Measurements from ENCODE around the gene PDE6A. TPM values are rescaled to one million over a fixed set of nuclear protein-coding genes. Genes with fewer than 3 reads are reported as not detected.

Gene PDE6A
- polyA plus RNA-seq, 3 donors, result 0.01 TPM; not detected in 2

- 96% methylated on average over 3 of the region's 7 CpGs for WGBS (ENCODE audit: insufficient coverage)
- no peak for TF ChIP-seq CTCF (IDR thresholded peaks at IDR 0.05)
- no peak overlapping the region for H3K4me3 Mint-ChIP-seq
These were observed 29.0 kb downstream of the PDE6A start for GRCh38 chr5:149915392-149916260.

DNA sequence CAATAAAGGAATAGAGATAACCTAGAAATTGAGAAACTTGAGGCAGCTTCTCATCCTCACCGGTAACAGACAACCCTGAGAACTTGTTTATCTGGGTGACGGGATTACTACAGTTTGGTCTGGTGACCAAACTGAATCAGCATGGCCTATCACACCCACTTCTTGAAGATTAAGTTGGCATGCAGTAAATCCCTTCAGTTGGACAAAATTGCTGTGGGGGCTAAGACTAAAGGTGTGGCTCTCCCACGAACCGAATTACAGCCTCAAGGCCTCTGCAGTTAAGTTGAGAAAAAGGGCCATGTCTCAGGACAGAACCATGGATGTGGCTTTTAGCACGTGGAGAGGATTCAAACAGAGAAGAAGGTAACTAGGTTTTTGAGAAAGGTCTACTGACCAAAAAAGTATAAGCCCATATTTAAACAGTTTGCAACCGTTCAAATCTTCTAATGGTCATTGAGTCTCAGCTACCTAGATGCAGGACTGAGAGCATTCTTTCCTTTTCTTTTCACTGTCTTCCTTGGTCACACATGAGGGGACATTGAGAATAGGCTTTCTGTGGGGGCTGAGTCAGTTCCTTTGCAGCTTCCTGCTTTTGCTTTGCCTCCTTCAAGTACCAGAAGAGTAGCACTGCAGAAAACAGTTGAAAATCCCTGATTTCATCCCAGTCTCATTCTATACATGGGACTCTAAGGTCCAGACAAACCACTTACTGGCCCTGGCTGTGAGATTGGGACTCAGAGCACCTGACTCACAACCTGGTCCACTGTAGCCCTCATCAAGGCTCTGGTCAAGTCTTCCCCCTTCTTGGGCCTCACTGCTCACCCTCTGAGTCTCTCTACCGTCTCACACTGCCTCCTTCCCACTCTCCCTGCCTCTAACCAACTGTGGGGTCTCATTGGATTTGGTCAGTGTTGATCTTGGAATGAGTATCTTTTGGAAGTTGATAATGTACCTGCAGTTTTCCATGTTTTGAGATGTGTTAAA is 30.9 kb downstream of the PDE6A start:
- Histone ChIP-seq H3K9ac (ENCODE audit: insufficient read depth, low read length, poor library complexity, severe bottlenecking) (no peak overlapping the region), H3K79me2 (ENCODE audit: insufficient read depth, low read length) (no peaks in the 10 kb centered on the region)
- H3K4me1 Mint-ChIP-seq, result peaks cover 10% of the 10 kb centered on the region

More at GRCh38 chr5:149915392-149916260, 29.0 kb downstream of the PDE6A start:
- Histone ChIP-seq H3K36me3 (replicated peaks in 1 of 2; ENCODE audit: control insufficient read depth in 1 of 2, insufficient read depth in 2 of 2, low read length in 2 of 2) (no peaks in the 10 kb centered on the region), H3K27me3 (ENCODE audit: control insufficient read depth in 2 of 2, insufficient read depth in 2 of 2, low read length in 2 of 2) (no peaks in the 10 kb centered on the region), H3K4me2 (replicated peaks; ENCODE audit: extremely low read depth, low read length, poor library complexity, severe bottlenecking) (no peak overlapping the region), H2AFZ (ENCODE audit: insufficient read depth, low read depth, low read length, poor library complexity, severe bottlenecking) (no peak overlapping the region), H3K27ac (ENCODE audit: low read depth in 1 of 2, low read length in 2 of 2) (no peak overlapping the region), H3K79me2 (ENCODE audit: insufficient read depth, low read length) (no peaks in the 10 kb centered on the region), H3K4me1 (ENCODE audit: control insufficient read depth in 1 of 2, insufficient read depth in 2 of 2, low read length in 2 of 2) (no peaks in the 10 kb centered on the region), H3K4me3 (replicated peaks in 1 of 3; ENCODE audit: low read depth in 2 of 3, low read length in 3 of 3) (no peak overlapping the region), H3K9me3 (replicated peaks in 1 of 2; ENCODE audit: control insufficient read depth in 1 of 2, insufficient read depth in 1 of 2, low read length in 2 of 2) (no peaks in the 10 kb centered on the region), H3K9ac (ENCODE audit: insufficient read depth, low read length, poor library complexity, severe bottlenecking) (no peak overlapping the region), H4K20me1 (ENCODE audit: insufficient read depth, low read length) (no peaks in the 10 kb centered on the region)
- Mint-ChIP-seq H3K36me3 (no peaks in the 10 kb centered on the region), H3K9me3 (no peaks in the 10 kb centered on the region), H3K27ac (peak overlapping the region in 1 of 7 donors; percentile 20), H3K4me1 (peaks cover 10% of the 10 kb centered on the region), H3K27me3 (ENCODE audit: low read depth in 3 of 3) (peaks cover 0 to 8% (median 0%) of the 10 kb centered on the region in 3 donors)
- intact Hi-C loops (cut with micrococcal nuclease), result no loop called here
- DNase-seq, result no peak

More for the DNA sequence above, 30.9 kb downstream of the PDE6A start:
- H3K9me3 ChIP-seq (replicated peaks in 1 of 2; ENCODE audit: control insufficient read depth in 1 of 2, insufficient read depth in 1 of 2, low read length in 2 of 2), result no peaks in the 10 kb centered on the region
- peak overlapping the region in 1 of 7 donors; percentile 59 for H3K27ac Mint-ChIP-seq
- H3K27me3 ChIP-seq (ENCODE audit: control insufficient read depth in 2 of 2, insufficient read depth in 2 of 2, low read length in 2 of 2), result no peaks in the 10 kb centered on the region
- no peak overlapping the region for H3K4me2 ChIP-seq (replicated peaks; ENCODE audit: extremely low read depth, low read length, poor library complexity, severe bottlenecking)
- WGBS (ENCODE audit: insufficient coverage), result 100% methylated on average over 2 of the region's 7 CpGs
- H3K9me3 Mint-ChIP-seq, result no peaks in the 10 kb centered on the region
- H4K20me1 ChIP-seq (ENCODE audit: insufficient read depth, low read length), result no peaks in the 10 kb centered on the region
- DNase-seq, result no peak
- H3K36me3 ChIP-seq (replicated peaks in 1 of 2; ENCODE audit: control insufficient read depth in 1 of 2, insufficient read depth in 2 of 2, low read length in 2 of 2), result no peaks in the 10 kb centered on the region
- no peak for TF ChIP-seq CTCF (IDR thresholded peaks at IDR 0.05)
- no peak overlapping the region for H3K4me3 ChIP-seq (replicated peaks in 1 of 3; ENCODE audit: low read depth in 2 of 3, low read length in 3 of 3)
- no peaks in the 10 kb centered on the region for H3K4me1 ChIP-seq (ENCODE audit: control insufficient read depth in 1 of 2, insufficient read depth in 2 of 2, low read length in 2 of 2)
- H2AFZ ChIP-seq (ENCODE audit: insufficient read depth, low read depth, low read length, poor library complexity, severe bottlenecking), result peak overlapping the region; percentile 41
- intact Hi-C loops (cut with micrococcal nuclease), result no loop called here
- peaks cover 0 to 4% (median 2%) of the 10 kb centered on the region in 3 donors for H3K27me3 Mint-ChIP-seq (ENCODE audit: low read depth in 3 of 3)
- H3K36me3 Mint-ChIP-seq, result no peaks in the 10 kb centered on the region
- no peak overlapping the region for H3K4me3 Mint-ChIP-seq
- no peak overlapping the region for H3K27ac ChIP-seq (ENCODE audit: low read depth in 1 of 2, low read length in 2 of 2)

Measured in CD14-positive monocyte (primary cell).